Thymus (tissue), 11 donors: ENCODE data around the gene APP. TPM values are rescaled to one million over a fixed set of nuclear protein-coding genes. Genes with fewer than 3 reads are reported as not detected.

ENCODE experiments used
- DNase-seq, 9 donors: peaks; one replicate each; pipeline ENCODE4 v3.0.0-alpha.2; 2013; ENCODE audit warnings: low spot score in 9 of 9, low read depth in 6 of 9, missing footprints in 1 of 9
- H3K27ac ChIP-seq, 2 donors: one replicate each; pipeline ENCODE4 v1.5.1; 2013; ENCODE audit warnings: control low read depth in 1 of 2, low read depth in 1 of 2, low read length in 1 of 2, mild to moderate bottlenecking in 1 of 2, moderate library complexity in 1 of 2
- H3K27me3 ChIP-seq, 2 donors: one replicate each; pipeline ENCODE4 v1.5.1; 2013; ENCODE audit warnings: low read length in 1 of 2; ENCODE audit not compliant: control insufficient read depth in 2 of 2, insufficient read depth in 1 of 2
- H3K36me3 ChIP-seq, 2 donors: one replicate each; pipeline ENCODE4 v1.5.1; 2013; ENCODE audit warnings: low read length in 1 of 2, mild to moderate bottlenecking in 1 of 2, moderate library complexity in 1 of 2; ENCODE audit not compliant: control insufficient read depth in 2 of 2, insufficient read depth in 2 of 2
- H3K4me1 ChIP-seq, 2 donors: one replicate each; pipeline ENCODE4 v1.5.1; 2013; ENCODE audit warnings: low read length in 2 of 2; ENCODE audit not compliant: control insufficient read depth in 2 of 2, insufficient read depth in 2 of 2
- H3K4me3 ChIP-seq, 2 donors: one replicate each; pipeline ENCODE4 v1.5.1; 2013; ENCODE audit warnings: low read length in 2 of 2, control low read depth in 1 of 2, mild to moderate bottlenecking in 1 of 2
- H3K9me3 ChIP-seq, 2 donors: one replicate each; pipeline ENCODE4 v1.5.1; 2013; ENCODE audit warnings: low read length in 1 of 2, mild to moderate bottlenecking in 1 of 2; ENCODE audit not compliant: control insufficient read depth in 2 of 2, insufficient read depth in 1 of 2
- WGBS: extraction: QIAGEN DNeasy Blood & Tissue Kit; methylation state at CpG from one replicate; pipeline ENCODE4 v1.1.7; 2013; 5-methylcytosine and 5-hydroxymethylcytosine counted together
- polyA plus RNA-seq: library from polyadenylated mRNA; stranded (reverse); fragments of 200-250 nt; gene quantifications from one replicate; pipeline ENCODE4 v1.2.3, GENCODE V29; 2013
- total RNA-seq: library from RNA; stranded (reverse); fragments of 120-200 nt; gene quantifications from one replicate; pipeline ENCODE4 v1.2.4, GENCODE V29; 2013
- donor health status: healthy.

The APP gene
- total and polyA plus RNA-seq, 2 donors: 110 to 152 TPM

DNA sequence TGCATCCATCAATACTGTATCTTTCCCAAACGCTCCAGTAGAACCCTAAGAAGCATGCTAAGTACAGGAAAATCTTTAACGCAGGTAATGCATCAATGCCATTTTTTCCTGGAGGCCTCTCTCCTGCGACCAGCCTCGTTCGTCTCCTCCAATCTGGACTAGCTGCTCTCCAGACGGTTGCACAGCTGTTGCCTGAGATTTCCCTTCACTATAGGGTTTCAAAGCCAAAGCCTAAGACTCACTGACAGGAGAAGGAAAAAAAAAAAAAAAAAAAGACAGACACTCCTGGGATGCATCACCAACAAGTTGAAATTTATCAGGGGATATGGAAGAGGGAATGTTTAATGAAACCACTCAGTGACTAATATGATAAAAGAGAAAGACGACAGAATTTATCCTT, 93.0 kb downstream of the APP start:
- no peaks in the 10 kb centered on the region for H3K9me3 ChIP-seq
- no peaks in the 10 kb centered on the region for H3K4me1 ChIP-seq
- H3K4me3 ChIP-seq: no peak overlapping the region
- H3K36me3 ChIP-seq: no peaks in the 10 kb centered on the region
- H3K27ac ChIP-seq: no peak overlapping the region
- 97% methylated on average over 7 of the region's 7 CpGs for WGBS
- no peak for DNase-seq
- H3K27me3 ChIP-seq: no peaks in the 10 kb centered on the region

DNA sequence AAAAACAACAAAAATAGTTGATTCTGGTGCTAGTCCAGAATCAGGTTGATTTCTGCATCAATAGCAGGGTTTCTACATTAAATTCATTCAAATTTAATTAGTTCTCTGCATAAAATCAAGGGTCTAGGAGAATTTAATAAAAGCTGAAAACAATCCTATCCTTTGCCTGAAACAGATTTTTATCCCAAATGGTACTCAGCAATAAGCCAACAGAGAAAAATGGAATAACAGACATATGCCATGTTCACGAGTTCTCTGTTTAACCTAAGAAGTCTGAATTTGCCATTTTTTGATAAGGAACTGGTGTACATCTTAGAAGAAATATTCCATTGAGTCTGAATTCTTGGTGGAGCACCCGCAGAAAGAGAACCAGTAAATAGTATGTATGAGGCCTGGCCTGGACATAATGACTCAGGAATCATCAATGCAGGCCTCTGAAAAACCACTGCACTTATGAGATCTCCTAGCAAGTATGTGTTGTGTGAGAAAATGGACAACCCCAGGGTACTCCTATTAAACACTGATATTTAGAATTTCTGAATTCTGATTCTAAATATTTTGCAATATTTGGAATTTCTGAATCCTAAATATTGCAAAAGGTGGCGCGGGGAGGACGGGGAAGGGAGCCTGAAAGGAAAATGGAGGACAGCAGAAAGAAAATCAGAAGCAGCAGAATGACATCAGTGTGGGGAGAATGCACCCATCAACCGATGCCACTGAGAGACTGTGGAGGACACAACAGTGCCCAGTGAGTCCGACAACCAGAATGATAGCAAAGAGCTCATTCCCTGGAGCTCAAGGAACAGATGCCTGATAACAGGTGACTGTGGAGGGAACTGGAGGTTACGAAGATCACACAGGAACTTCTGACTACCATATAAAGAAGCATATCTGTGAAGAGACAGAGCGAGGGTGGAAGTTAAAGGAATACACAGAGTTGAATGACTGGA, 97.6 kb downstream of the APP start:
- no peaks in the 10 kb centered on the region for H3K27me3 ChIP-seq
- H3K27ac ChIP-seq: no peak overlapping the region
- WGBS: 92% methylated on average over 9 of the region's 9 CpGs
- no peak for DNase-seq
- H3K4me3 ChIP-seq: no peak overlapping the region
- no peaks in the 10 kb centered on the region for H3K9me3 ChIP-seq
- peaks cover 0 to 3% of the 10 kb centered on the region in 2 donors for H3K4me1 ChIP-seq
- no peaks in the 10 kb centered on the region for H3K36me3 ChIP-seq

DNA sequence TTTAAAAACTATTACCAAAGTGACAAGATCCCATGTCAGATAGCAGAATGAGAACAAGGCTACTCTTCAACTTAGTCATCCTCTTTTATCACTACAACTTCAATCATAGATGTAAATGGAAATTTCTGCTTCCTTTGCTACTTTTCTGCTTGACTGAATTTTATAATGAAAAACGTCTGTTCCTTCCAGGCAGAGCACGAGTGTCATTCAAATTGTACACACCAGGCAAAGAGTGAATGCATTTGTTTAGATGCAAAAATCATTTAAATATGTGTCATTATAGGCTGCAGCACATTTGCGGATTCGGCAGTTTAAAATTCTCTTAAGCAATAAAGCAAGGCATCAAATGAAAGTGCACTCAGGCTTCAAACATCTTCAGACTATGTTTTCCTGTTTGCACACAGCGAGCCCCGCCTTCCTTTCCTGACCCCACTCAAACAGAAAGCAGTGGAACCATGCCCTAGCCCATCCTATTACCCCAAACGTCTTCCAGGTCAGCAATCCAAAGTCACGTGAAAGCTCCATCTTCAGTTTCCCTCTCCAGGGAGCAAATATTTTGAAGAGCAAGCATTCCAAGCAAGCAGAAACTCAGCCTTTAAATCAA, 99.6 kb downstream of the APP start:
- Histone ChIP-seq H3K36me3 (no peaks in the 10 kb centered on the region), H3K4me1 (peaks cover 0 to 3% of the 10 kb centered on the region in 2 donors), H3K9me3 (no peaks in the 10 kb centered on the region), H3K27ac (peak overlapping the region; percentile 69 to 77), H3K4me3 (peak overlapping the region; percentile 9 to 18), H3K27me3 (no peaks in the 10 kb centered on the region)
- DNase-seq: peak; percentile 18 to 77 (median 43)
- WGBS: 4% methylated on average over 8 of the region's 8 CpGs

- H3K4me3 ChIP-seq: no peak overlapping the region
- peaks cover 0 to 3% of the 10 kb centered on the region in 2 donors for H3K4me1 ChIP-seq
- no peak for DNase-seq
- H3K27me3 ChIP-seq: no peaks in the 10 kb centered on the region
- no peaks in the 10 kb centered on the region for H3K36me3 ChIP-seq
- H3K27ac ChIP-seq: peak overlapping the region in 1 of 2 donors; percentile 69
- 96% methylated on average over 2 of the region's 2 CpGs for WGBS
- H3K9me3 ChIP-seq: no peaks in the 10 kb centered on the region
Observed at GRCh38 chr21:26070121-26070520, 100.4 kb downstream of the APP start.

DNA sequence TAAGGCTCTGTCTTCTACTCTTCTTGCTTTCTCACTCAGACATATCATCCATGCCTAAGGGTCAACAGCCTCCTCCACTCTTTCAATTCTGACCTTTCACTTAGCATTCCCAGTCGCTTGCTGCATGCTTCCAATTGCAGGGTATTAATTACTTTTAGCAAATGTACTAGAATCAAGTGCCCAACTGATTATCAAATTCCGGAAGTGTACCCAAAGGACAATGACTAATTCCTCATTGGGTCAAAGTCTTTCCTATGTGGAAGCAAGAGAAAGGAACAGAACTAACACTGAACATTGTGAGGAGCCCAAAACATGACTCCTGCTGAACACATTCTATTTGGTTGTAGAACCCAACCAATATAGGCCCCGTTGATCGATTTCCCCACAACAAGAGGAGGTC, 101.8 kb downstream of the APP start:
- 98% methylated on average over 4 of the region's 4 CpGs for WGBS
- no peaks in the 10 kb centered on the region for H3K9me3 ChIP-seq
- no peak for DNase-seq
- H3K4me3 ChIP-seq: no peak overlapping the region
- H3K36me3 ChIP-seq: no peaks in the 10 kb centered on the region
- H3K27me3 ChIP-seq: no peaks in the 10 kb centered on the region
- no peak overlapping the region for H3K27ac ChIP-seq
- H3K4me1 ChIP-seq: peaks cover 0 to 3% of the 10 kb centered on the region in 2 donors

- Histone ChIP-seq H3K27me3 (no peaks in the 10 kb centered on the region), H3K36me3 (no peaks in the 10 kb centered on the region), H3K9me3 (no peaks in the 10 kb centered on the region), H3K4me3 (no peak overlapping the region), H3K4me1 (peaks cover 0 to 3% of the 10 kb centered on the region in 2 donors), H3K27ac (no peak overlapping the region)
- no peak for DNase-seq
- 55% methylated on average over 12 of the region's 12 CpGs for WGBS
Observed at GRCh38 chr21:26067836-26068594, 102.6 kb downstream of the APP start.

DNA sequence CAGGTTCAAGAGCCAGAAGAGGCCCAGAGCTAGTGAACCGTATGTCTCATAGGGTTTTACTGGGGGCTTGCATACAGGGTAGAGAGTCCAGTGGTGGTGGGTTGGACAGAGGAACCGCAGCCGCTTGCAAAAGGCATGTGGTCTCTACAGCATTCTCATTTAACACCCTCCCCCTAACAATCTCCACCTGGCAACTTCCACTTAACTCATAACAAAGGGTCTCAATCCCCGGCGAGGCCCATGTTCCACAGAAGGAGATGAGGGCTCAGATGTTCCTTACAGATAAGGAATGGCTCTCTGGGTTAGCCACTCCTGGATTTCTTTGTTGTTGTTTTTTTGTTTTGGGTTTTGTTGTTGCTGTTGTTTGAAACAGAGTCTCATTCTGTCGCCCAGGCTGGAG, 106.1 kb downstream of the APP start:
- H3K9me3 ChIP-seq: no peaks in the 10 kb centered on the region
- no peak overlapping the region for H3K27ac ChIP-seq
- H3K27me3 ChIP-seq: no peaks in the 10 kb centered on the region
- no peaks in the 10 kb centered on the region for H3K36me3 ChIP-seq
- DNase-seq: no peak
- no peaks in the 10 kb centered on the region for H3K4me1 ChIP-seq
- H3K4me3 ChIP-seq: no peak overlapping the region
- 98% methylated on average over 6 of the region's 6 CpGs for WGBS

- Histone ChIP-seq H3K4me1 (no peaks in the 10 kb centered on the region), H3K9me3 (no peaks in the 10 kb centered on the region), H3K27ac (no peak overlapping the region), H3K4me3 (no peak overlapping the region), H3K36me3 (no peaks in the 10 kb centered on the region), H3K27me3 (no peaks in the 10 kb centered on the region)
- WGBS: 96% methylated on average over 4 of the region's 4 CpGs
- DNase-seq: no peak
Observed at GRCh38 chr21:26061437-26061836, 109.1 kb downstream of the APP start.
